ENCODE results near the gene ADCY2.
A peak's percentile ranks its signal among the peaks of the same experiment; 100 is the strongest.

Gene ADCY2

DNA sequence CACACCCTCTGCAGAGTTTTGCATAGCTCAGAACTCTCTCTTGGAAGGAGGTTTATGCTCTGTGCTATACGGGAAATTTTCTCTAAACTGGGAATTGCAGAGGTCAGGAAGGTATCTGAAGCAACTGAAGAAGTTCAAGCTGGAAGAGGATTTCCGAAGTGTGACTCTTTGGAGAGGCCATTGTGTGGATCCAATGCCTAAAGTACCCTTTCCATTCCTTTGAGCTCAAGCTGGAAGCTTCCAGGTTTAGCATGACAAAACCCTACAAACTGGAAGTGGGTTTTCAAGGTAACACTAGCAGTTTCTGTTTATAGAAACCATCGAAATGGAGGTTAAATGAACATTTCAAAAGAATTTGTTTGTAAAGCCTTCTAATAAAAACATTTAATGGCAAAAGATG, 267.9 kb downstream of the ADCY2 start:
- DNase-seq (ENCODE audit: low read depth, low spot score), result peak; percentile 6

DNA sequence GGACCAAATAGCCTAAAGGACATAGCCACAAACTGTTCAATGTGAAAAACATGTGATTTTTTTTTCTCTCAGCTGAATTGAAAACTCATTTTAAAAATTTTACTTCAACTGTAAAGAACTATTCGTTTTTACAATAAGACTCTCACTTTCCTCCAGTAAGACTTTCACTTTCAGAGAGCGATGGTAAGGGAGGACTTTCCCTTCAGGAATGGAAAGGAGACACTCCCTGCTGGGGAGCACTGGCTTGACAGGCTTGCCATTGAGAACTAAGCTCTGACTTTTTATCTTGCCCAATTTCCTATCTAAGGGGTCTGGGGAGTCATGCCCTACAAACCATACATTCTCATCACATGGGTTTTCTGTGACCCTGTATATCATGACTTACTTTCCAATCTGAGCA, 268.3 kb downstream of the ADCY2 start:
- DNase-seq (ENCODE audit: low read depth, low spot score), result no peak

DNA sequence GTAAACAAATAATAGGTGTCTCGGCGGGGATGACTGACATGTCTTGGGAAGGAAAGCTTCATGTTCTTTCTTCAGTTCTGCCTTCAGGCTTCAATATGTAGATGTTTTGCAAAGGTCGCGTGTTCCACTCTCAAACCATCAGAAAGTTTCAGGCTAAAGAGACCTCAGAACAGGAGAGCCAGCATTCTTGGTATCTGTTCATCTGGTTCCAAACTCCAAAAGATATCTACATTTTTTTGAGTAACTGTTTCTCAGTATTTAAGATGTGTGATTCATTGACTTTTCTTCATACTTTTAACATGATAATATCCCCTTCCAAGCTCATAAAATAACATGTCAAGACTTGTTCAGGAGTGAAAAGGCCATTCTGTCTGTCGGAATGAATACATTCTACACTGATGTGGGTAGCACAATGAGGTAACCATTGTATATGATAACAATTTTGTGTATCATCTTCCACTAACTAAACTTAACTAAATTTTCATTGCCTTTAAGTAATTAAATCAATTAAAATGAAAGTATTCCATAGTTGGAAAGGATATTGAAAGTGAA, 271.4 kb downstream of the ADCY2 start:
- DNase-seq (ENCODE audit: low read depth, low spot score), result no peak

DNA sequence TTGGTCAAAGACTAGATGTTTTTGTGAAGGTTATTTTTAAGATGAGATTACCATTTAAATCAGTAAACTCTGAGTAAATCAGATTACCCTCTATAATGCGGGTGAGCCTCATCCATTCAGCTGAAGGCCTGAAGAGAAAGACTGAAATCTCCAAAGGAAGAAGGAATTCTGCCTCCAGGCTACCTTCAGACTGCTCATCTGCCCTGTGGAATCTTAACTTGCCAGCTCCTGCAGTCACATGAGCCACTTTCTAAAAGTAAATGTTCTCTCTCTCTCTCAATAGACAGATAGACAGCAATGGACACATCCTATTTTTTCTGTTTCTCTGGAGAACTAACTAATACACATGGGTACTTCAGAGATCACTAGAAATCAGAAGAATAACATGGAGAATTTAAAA, 272.2 kb downstream of the ADCY2 start:
- peak; percentile 58 for DNase-seq (ENCODE audit: low read depth, low spot score)

DNA sequence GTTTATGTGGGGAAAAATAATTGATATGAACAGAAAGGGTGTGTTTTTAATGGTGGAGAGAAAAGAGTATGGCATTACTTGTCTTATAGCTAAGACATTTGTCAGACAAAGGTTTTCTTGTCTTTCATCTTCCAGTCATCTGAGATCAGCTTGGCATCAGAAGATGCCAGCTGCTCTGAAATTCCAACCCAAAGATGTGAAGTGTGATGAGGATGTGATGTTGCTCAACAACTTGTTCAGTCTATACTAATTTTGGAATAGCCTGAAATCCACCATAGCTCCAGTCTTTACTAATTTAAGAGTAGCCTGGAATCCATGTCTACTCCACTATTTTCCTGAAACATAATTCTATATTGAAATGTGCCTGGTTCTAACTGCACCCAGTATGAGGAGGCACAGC, 272.7 kb downstream of the ADCY2 start:
- no peak for DNase-seq (ENCODE audit: low read depth, low spot score)

DNA sequence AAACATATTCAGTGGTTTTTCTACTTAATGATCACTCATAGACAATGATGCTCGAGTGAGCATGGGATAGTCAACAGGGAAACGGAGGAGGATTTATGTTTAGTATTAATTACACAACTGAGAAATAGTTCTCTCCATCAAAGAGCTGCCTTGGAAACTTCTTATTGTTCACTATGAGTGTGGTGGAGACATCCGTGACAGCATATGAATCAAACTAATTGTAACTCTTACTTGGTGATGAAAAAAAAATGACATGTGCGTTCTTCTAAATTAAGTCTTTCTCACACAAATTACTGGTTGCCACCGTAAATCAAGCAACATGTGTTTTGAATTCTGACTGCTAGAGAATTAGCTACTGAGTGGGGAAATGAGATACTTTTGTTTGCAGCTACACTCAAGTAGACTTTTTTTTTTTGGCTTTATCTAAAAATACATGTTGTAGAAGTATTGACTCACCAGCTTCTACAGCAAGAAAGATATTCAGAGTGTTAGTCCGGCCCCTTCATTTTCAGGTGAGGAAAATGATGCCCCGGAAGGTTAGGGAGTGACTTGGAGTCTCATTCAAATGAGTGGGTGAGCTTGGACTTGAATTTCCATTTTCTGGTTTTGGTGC, 275.5 kb downstream of the ADCY2 start:
- no peak for DNase-seq (ENCODE audit: low read depth, low spot score)

DNA sequence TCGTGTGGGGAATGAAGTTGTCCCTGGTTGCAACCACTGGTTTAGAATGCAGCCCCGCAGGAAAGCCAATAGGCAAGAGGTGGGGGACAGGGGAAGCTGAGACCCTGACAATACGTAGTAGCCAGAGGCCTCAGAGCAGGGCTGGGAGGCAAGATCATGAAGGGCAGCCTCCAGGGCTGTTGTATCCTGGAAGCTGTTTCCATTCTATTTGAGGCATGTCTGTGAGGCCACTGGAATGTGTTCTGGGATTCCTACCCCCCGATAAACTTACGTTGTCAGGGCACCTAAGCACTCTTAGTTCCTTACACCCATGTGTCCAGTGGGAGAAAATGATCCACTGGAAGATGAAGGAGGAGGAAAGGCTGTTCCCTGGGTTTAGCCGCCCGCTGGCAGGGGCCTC, 277.7 kb downstream of the ADCY2 start:
- peak; percentile 22 for DNase-seq (ENCODE audit: low read depth, low spot score)

DNA sequence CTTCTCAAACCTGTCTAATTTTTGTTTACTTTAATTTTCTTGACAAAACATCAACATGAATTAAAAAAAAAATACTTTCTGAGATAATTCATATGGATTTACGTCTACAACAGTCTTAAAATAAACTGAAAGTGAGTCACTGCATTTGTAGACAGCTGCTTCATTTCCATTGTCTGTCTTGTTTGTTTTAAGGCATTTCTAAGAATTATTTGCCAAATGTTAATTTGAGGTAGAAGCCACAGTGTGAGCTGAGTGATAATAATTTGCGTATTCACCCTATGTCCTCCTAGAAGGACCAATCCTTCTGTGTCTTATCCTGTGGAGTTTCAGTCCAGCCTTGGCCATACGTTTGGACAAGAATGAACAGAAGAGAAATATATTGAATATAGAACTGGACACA, 280.5 kb downstream of the ADCY2 start:
- DNase-seq (ENCODE audit: low read depth, low spot score), result no peak

DNA sequence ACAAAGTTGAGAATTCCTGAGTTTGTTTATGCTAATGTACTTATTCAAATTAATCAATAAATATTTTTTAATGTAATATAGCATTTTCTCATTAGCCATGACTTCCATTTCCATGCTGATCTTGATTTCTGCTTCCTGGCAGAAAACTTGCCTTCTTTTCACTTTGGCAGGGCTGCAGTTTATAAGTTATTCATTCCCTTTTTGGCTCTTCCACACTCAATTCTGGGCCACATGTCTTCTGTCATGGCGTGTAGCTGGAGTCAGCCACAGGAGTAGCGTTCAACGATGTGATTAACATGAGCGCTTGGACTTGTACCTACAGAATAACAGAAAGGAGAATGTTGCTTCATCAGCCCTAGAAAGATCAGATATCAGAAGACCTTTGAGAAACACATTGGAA, 282.1 kb downstream of the ADCY2 start:
- DNase-seq (ENCODE audit: low read depth, low spot score), result no peak

DNA sequence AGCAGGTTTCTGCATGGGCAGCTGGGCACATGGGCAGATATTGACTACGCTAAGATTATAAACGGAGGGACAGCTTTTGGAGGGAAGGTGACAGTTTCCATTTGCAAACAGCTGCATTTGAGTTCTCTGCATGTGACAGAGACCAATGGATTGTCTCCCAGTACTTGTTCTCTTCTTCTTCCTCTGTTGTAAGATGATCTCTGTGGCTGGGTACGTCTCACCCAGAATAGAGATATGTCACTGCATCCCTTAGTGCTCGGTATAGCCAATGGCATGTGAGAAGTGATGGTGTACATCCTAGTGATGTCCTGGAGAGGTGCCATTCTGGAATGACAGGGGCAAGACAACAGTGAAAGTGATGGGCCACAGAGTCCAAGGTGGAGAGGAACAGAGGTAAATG, 283.7 kb downstream of the ADCY2 start:
- DNase-seq (ENCODE audit: low read depth, low spot score), result no peak

DNA sequence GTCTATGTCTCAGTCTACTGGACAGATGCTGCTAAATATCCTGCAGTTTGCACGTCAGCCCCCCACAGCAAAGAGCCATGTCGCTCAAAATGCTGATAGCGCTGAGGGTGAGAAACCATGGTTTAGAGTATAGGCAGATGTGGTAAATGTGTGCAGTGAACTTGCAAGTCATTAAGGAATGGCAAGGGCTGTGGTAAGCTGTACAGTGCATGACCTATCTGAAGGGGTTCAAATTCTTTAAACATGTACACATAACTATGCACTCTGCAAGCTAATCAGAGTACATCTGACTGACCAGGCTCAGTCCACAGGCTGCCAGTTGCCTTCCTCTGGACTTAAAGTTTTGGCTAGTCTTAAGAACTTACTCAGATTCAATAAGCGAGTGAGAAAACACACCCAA, 284.3 kb downstream of the ADCY2 start:
- no peak for DNase-seq (ENCODE audit: low read depth, low spot score)

DNA sequence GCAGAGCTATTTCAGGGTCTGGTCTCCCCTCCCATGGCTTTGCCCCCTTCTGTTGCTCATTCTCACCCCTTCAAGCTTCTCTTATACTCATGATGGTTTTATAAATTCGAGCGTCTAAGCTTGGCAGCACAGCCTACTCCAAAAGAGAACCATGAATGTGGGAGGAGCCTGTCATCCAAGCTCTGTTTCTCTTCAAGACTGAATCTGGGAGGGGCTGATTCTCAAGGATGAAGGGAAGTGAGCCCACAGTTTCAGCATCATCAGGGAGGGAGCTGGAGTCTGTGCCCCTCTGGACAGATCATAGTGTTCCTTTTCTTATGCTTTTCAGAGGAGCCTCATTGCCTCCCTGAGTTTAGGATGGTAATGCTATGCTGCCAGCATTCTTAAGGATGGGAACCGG, 286.4 kb downstream of the ADCY2 start:
- no peak for DNase-seq (ENCODE audit: low read depth, low spot score)

DNA sequence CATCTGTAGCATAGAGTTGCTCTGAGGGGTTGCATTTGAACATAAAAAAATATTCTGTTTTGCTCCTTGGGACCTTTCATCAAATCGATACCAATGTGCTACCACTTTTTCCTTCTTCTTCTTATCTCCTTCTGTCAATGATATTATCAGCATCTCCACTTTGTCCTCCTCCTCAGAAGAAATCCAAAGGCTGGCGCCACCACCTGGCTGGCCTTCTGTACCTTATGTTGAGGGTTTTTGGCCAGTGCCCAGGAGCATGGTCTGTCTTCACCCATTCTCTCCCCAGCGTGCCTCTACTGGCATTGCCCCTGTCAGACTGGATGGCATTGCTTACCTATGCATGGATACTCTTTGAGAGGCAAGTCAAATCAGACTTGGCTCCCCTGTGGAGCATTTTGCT, 287.8 kb downstream of the ADCY2 start:
- DNase-seq (ENCODE audit: low read depth, low spot score), result no peak

DNA sequence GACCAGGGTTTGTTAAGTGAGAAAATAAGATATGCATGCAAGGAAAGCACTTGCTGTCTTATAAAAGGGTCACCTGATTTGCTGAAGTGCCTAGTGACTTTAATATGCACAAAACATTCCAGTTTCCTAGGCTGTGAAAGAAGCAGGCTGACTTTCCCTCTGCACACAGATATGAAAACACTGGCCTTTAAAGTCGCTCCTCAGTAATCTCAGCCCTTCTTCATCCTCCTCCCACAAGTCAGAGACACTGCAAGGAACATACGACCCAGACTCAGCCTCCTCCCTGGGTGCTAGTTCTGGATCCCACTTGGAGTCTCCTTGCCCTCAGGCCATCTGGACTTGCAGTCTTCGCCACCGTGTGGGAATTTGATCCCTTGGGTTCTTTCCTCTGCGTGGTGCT, 288.9 kb downstream of the ADCY2 start:
- DNase-seq (ENCODE audit: low read depth, low spot score), result no peak

DNA sequence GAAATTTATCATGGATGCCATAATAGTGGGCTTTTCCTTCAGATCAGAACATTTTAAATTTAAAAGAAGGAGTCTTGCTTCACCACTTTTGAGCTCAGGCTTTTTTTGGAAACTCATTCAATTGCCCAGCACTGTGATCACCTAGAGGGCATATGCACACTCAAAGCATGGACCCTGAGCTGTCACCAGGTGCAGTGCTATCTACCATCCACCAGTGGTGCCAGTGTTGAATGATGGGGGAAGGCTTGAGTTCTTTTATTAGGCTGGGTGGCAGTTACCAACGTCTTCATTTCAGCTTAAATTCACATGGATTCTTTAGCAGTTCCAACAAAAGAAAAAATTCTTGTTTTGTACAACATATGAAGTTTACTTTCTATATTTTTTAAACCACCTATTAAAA, 290.9 kb downstream of the ADCY2 start:
- DNase-seq (ENCODE audit: low read depth, low spot score), result no peak

DNA sequence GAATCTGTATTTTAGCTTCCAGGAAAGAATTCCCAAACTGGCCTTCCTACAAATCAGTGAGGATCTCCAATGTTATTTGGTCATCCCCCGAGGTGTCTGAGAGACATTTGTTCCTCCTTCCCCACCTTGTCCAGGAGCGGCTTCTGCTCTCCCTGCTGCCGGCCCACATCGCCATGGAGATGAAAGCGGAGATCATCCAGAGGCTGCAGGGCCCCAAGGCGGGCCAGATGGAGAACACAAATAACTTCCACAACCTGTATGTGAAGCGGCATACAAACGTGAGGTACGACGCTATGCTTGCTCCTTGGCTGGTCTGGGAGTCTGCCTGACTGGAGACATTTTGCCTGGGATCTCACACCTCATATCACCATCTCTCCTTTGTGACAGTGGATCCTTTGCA, 294.6 kb downstream of the ADCY2 start:
- peak; percentile 15 for DNase-seq (ENCODE audit: low read depth, low spot score)

DNA sequence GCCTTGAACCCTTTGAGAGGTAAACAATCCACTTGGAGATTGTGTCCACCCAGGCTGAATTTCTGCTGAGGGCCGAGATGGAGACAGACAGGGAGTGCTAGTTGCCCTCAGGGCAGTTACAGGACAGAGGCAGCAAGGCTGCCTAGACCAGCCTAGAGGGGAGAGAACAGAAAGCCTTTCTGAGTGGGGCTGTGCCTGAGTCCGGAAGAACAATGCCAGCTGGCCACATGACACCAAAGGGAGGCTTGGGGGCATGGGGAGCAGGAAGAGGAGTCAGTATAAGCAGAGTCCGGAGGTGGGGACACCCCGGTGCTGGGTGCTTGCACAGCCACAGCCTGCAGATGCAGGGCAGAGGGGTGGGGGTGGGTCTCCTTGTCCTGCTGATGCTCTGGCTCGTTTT, 309.3 kb downstream of the ADCY2 start:
- peak; percentile 79 for DNase-seq (ENCODE audit: low read depth, low spot score)

DNA sequence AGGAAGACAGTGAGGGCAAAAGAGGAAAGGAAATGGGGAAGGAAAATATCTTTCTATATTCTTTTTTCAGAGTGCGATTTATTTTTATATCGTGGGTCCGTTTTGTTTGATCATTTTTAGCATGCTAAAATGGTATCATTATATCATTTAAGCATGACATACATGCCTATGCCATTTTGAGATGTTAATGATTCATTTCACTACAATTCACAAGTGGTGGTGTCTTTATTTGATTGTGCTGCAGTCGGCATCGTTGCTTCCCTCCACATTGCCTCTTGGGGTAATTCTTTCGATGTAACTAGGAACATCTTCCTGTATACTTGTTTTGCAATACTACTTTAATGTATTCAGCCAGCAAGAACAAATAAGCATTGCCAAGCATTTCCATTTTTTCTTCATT, 309.8 kb downstream of the ADCY2 start:
- no peak for DNase-seq (ENCODE audit: low read depth, low spot score)

DNA sequence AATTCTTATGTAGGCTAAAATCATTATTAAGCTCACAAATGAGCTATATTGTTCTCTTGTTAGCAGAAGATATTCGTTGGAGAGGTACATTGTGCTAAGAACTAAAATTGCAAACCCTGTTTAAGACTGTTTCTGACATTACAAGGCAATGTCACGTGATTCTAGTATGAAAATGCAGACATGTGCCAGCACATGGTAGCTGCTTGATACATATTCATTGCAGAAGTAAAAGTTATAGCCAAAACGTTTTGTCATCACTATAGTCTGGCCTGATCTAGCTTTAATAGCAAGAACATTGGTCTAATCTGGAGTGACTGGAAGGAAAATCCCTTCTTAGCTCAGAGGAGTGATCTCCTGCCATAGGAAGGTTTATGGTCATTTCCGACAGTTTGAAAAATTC, 310.3 kb downstream of the ADCY2 start:
- no peak for DNase-seq (ENCODE audit: low read depth, low spot score)

DNA sequence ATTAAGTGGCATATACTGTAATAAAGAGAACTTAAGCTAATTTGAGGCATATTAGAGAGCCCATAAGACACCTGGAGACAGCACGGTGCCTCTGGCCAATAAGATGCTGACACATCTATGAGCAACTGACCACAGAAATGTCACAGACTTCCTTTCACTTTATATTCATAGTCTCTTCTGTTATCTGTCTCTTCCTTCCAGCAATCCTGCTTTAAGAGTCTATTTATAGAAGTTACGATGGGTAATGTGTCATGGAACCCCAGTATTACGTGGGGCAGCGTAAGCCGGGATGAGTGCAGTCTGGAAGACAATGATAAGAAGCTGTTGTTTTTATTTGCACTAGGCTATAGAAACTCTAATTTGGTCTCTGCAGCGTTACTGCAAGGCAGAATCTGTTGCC, 318.2 kb downstream of the ADCY2 start:
- DNase-seq (ENCODE audit: low read depth, low spot score), result no peak

DNA sequence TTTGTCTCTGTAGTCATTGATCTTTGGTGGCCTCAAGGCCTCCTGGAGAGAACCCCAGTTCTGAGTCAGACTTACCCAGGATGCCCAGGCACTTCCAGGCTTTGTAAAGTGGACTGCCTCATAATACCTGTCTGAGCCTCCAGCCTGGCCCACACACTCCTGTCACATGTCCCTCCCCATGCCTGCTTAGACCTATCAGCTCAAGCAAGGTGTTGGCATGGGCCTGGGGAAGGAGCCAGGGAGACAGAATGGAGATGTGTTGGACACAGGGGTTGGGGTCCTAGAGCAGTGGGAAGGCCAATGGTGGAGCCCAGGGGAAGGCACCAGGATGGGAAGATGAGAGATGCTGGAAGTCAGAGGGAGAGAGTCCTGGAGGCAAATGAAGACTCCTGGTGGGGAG, 318.8 kb downstream of the ADCY2 start:
- no peak for DNase-seq (ENCODE audit: low read depth, low spot score)

DNA sequence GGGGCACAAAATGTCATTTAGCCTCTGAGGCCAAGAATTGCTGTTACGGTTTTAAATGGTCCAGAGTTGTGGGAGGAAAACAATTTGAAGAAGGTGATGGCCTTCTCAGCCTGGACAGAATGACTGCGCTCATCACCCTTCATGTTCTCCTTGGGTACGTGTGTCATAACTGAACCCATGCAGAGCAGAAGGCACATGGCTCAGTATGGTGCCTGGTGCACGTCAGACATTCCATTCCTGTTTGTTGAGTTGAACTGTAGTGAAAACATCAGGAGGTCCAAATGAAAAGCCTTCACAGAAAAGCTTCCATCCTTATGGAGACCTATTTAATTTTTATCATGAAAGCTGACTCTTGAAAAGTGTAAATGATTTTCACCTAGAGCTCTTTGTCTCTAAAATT, 321.8 kb downstream of the ADCY2 start:
- DNase-seq (ENCODE audit: low read depth, low spot score), result no peak

DNA sequence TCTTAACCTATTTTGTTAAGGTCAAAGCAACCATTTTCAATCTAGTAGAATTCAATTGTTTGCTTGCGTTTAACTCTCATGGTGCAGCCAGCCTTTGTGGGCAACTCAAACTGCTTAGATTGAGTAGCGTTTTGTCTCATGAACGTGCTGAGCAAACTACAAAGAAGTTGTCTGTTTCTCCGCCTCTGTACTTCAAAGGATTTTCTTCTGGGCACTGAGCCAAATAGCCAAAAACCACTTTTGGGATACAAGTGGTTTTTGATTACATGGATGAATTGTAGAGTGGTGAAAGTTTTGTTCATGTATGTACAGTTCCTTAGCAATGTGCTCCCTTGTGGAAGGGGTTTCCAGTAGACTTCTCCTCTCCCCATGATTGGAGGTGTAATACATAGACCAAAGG, 332.1 kb downstream of the ADCY2 start:
- no peak for DNase-seq (ENCODE audit: low read depth, low spot score)

DNA sequence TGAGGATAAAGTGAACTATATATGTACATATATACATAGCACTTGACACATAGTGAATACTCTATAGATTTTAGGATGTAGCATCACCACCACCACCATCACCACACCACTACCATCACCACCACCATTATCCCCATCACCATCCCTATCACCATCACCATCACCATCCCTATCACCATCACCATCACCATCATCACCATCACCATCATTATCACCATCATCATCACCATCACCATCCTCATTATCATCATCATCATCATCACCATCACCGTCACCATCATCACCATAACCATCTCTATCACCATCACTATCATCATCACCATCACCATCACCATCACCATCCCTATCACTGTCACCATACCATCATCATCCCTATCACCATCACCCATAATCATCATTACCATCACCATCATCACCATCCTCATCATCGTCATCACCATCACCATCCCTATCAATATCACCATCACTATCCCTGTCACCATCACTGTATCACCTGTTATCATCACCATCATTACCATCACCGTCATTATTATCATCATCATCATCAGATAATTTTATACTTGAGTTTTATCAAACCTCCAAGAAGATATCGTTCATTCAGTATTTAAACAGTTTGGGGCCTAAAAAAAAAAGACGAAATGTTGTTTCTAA, 345.6 kb downstream of the ADCY2 start:
- no peak for DNase-seq (ENCODE audit: low read depth, low spot score)
